A549 (cell line): ENCODE measurements around the gene FBN2. TPM values are rescaled to one million over a fixed set of nuclear protein-coding genes. Genes with fewer than 3 reads are reported as not detected.

Source experiments
- ATAC-seq, 2 experiments: fragments of 200-7000 bp in 1 of 2; fragments of >200 bp in 1 of 2; cut with Nextera tagmentation in 1 of 2; cut with Tn5 transposase in 1 of 2; 3 replicates each; pipeline versions ENCODE4 v1.8.0 to v1.9.1; 2018 to 2020; ENCODE audit warnings: mild to moderate bottlenecking in 1 of 2, moderate library complexity in 1 of 2
- CTCF ChIA-PET: fragments of 300-600 bp; sonication (Branson Sonifier 250); formaldehyde crosslinking; extraction: SDS; loops from one replicate; lab custom pipeline; 2021; ENCODE audit warnings: antibody characterized with exemption, inconsistent platforms; lab: Yijun Ruan, JAX
- POLR2A ChIA-PET: fragments of 350-600 bp; formaldehyde crosslinking; extraction: SDS; loops from one replicate; lab custom pipeline; 2021; ENCODE audit warnings: antibody characterized with exemption, inconsistent platforms; lab: Yijun Ruan, JAX
- DNase-seq, 2 experiments: peaks; one replicate each; pipeline versions ENCODE4 v3.0.0 to v3.0.0-alpha.2; 2011 to 2016; ENCODE audit warnings: low read depth in 1 of 2, low spot score in 1 of 2
- FAIRE-seq: peaks from 2 replicates; lab custom pipeline; 2011; peaks lifted over from hg19 to GRCh38; lab: Jason Lieb, UNC
- H3K27ac ChIP-seq, 2 experiments: fragments of >200 bp; sonication (Bioruptor Twin); formaldehyde crosslinking; 3 replicates each; pipeline ENCODE4 v1.5.1; 2016 to 2017
- H3K4me1 ChIP-seq: fragments of >200 bp; sonication (Bioruptor Twin); formaldehyde crosslinking; 3 replicates; pipeline ENCODE4 v1.6.1; 2016
- H3K4me2 ChIP-seq: fragments of >200 bp; sonication (Bioruptor Twin); formaldehyde crosslinking; 3 replicates; pipeline ENCODE4 v1.6.1; 2016
- H3K4me3 ChIP-seq: fragments of >200 bp; sonication (Bioruptor Twin); formaldehyde crosslinking; 3 replicates; pipeline ENCODE4 v1.5.1; 2016
- H3K9me3 ChIP-seq: fragments of >200 bp; sonication (Bioruptor Twin); formaldehyde crosslinking; 3 replicates; pipeline ENCODE4 v1.6.1; 2016
- CBX2 ChIP-seq: fragments of 200-600 bp; sonication (generic); IDR thresholded peaks from 2 replicates; pipeline ENCODE4 v1.6.1; 2016; ENCODE audit warnings: low read depth, mild to moderate bottlenecking, borderline replicate concordance
- CBX8 ChIP-seq: fragments of 200-600 bp; sonication (generic); IDR thresholded peaks from 2 replicates; pipeline ENCODE4 v1.6.1; 2016
- CEBPB ChIP-seq, 2 experiments: fragments of >200 bp in 1 of 2; sonication (Bioruptor Twin) in 1 of 2; formaldehyde crosslinking in 1 of 2; IDR thresholded peaks; 2 replicates each; pipeline ENCODE4 v1.6.1; 2012 to 2016
- CHD4 ChIP-seq: fragments of 200-600 bp; sonication (generic); IDR thresholded peaks from 2 replicates; pipeline ENCODE4 v1.6.1; 2016; ENCODE audit warnings: antibody characterized with exemption, mild to moderate bottlenecking, borderline replicate concordance
- E2F6 ChIP-seq: IDR thresholded peaks from 2 replicates; pipeline ENCODE4 v1.6.1; 2012; ENCODE audit warnings: low read depth, borderline replicate concordance
- EHF ChIP-seq: fragments of 250-450 bp; sonication (Bioruptor Pico); IDR thresholded peaks from 2 replicates; pipeline ENCODE4 v1.5.0; 2020; ENCODE audit warnings: mild to moderate bottlenecking
- FOSB ChIP-seq: fragments of 250-450 bp; sonication (Bioruptor Pico); IDR thresholded peaks from 2 replicates; pipeline ENCODE4 v1.5.0; 2020; ENCODE audit warnings: mild to moderate bottlenecking, moderate library complexity
- HDAC2 ChIP-seq: fragments of 200-600 bp; sonication (generic); IDR thresholded peaks from 2 replicates; pipeline ENCODE4 v1.6.1; 2016
- HES2 ChIP-seq: fragments of >200 bp; sonication (Bioruptor Twin); formaldehyde crosslinking; IDR thresholded peaks from 2 replicates; pipeline ENCODE4 v1.6.1; 2016
- JUNB ChIP-seq: fragments of >200 bp; sonication (Bioruptor Twin); formaldehyde crosslinking; IDR thresholded peaks from 2 replicates; pipeline ENCODE4 v1.6.1; 2016
- MAZ ChIP-seq: fragments of 150-350 bp; IDR thresholded peaks from 2 replicates; pipeline ENCODE4 v1.6.1; 2014; ENCODE audit warnings: antibody characterized with exemption, low read depth, low read length, borderline replicate concordance
- MYC ChIP-seq: IDR thresholded peaks from 2 replicates; pipeline ENCODE4 v1.6.1; 2012; ENCODE audit warnings: mild to moderate bottlenecking, inconsistent platforms, low read length, improper control_type of control experiment, borderline replicate concordance
- NR3C1 ChIP-seq: fragments of >200 bp; sonication (Bioruptor Twin); formaldehyde crosslinking; IDR thresholded peaks from 3 replicates; pipeline ENCODE4 v1.6.1; 2017
- PBX3 ChIP-seq: IDR thresholded peaks from 2 replicates; pipeline ENCODE4 v1.6.1; 2012
- POLR2A ChIP-seq: IDR thresholded peaks from 2 replicates; pipeline ENCODE4 v1.6.1; 2012; ENCODE audit warnings: mild to moderate bottlenecking, low read length
- RARB ChIP-seq: fragments of 250-450 bp; sonication (Bioruptor Pico); IDR thresholded peaks from 2 replicates; pipeline ENCODE4 v1.8.0; 2021; ENCODE audit warnings: mild to moderate bottlenecking, moderate library complexity
- RNF2 ChIP-seq: fragments of 200-600 bp; sonication (generic); IDR thresholded peaks from 2 replicates; pipeline ENCODE4 v1.6.1; 2016; ENCODE audit warnings: low read depth, mild to moderate bottlenecking, antibody characterized with exemption, moderate library complexity, borderline replicate concordance
- SMC3 ChIP-seq: fragments of >200 bp; sonication (Bioruptor Twin); formaldehyde crosslinking; IDR thresholded peaks from 3 replicates; pipeline ENCODE4 v1.6.1; 2018; ENCODE audit warnings: inconsistent platforms
- SREBF2 ChIP-seq: fragments of 450-650 bp; IDR thresholded peaks from 2 replicates; pipeline ENCODE4 v1.6.1; 2014; ENCODE audit warnings: mild to moderate bottlenecking, moderate library complexity
- TFCP2L1 ChIP-seq: fragments of 250-450 bp; sonication (Bioruptor Pico); IDR thresholded peaks from 2 replicates; pipeline ENCODE4 v1.5.0; 2021; ENCODE audit warnings: mild to moderate bottlenecking
- ZC3H11A ChIP-seq: fragments of 450-650 bp; IDR thresholded peaks from 2 replicates; pipeline ENCODE4 v1.6.1; 2014; ENCODE audit warnings: antibody characterized with exemption, mild to moderate bottlenecking
- ZNF302 ChIP-seq: fragments of 250-450 bp; sonication (Bioruptor Pico); IDR thresholded peaks from 2 replicates; pipeline ENCODE4 v1.9.0; 2021; ENCODE audit warnings: inconsistent platforms, mild to moderate bottlenecking, moderate library complexity
- ZSCAN20 ChIP-seq: fragments of 250-450 bp; sonication (Bioruptor Pico); IDR thresholded peaks from 2 replicates; pipeline ENCODE4 v1.8.0; 2022; ENCODE audit warnings: mild to moderate bottlenecking, moderate library complexity
- WGBS: methylation state at CpG from one replicate; pipeline ENCODE4 v1.1.6; 2017; ENCODE audit errors: missing lambda C conversion rate; 5-methylcytosine and 5-hydroxymethylcytosine counted together
- polyA plus RNA-seq, 4 experiments: library from polyadenylated mRNA; depleted of rRNA in 3 of 4; stranded (reverse); fragments of >200 nt; fragmentation: RNase III in 1 of 4; extraction: RNeasy Plus Mini Kit Qiagen cat#74134 plus additional on column Dnase treatment in 1 of 4; gene quantifications; 2 replicates in 3 of 4; 3 replicates in 1 of 4; pipeline ENCODE4 v1.2.3, GENCODE V29; 2011 to 2017
- TF ChIP-seq, protein P1 (sequence below): fragments of 150-350 bp; IDR thresholded peaks from 2 replicates; pipeline ENCODE4 v1.6.1; 2014; ENCODE audit warnings: low read depth, mild to moderate bottlenecking, low read length

The FBN2 gene
- polyA plus RNA-seq, 2 of the 4 experiments (the other 2 are of a cell fraction): 22.2 to 22.7 TPM

- no peak overlapping the region for H3K27ac ChIP-seq
- H3K9me3 ChIP-seq: no peaks in the 10 kb centered on the region
- no peak for DNase-seq
- no peak for ATAC-seq
- H3K4me3 ChIP-seq: no peak overlapping the region
- FAIRE-seq: no peak
- TF ChIP-seq MYC (no peak), RARB (CRISPR knock-in tag) (no peak), E2F6 (no peak), EHF (CRISPR knock-in tag) (no peak), JUNB (no peak), CHD4 (no peak), CEBPB (IDR thresholded peaks at IDR 0.05) (no peak), HES2 (no peak), ZC3H11A (no peak), CBX8 (no peak), ZSCAN20 (CRISPR knock-in tag) (no peak), SREBF2 (no peak), NR3C1 (no peak), ZNF302 (CRISPR knock-in tag) (no peak), RNF2 (no peak), FOSB (no peak), PBX3 (no peak)
- TF ChIP-seq, protein P1, sequence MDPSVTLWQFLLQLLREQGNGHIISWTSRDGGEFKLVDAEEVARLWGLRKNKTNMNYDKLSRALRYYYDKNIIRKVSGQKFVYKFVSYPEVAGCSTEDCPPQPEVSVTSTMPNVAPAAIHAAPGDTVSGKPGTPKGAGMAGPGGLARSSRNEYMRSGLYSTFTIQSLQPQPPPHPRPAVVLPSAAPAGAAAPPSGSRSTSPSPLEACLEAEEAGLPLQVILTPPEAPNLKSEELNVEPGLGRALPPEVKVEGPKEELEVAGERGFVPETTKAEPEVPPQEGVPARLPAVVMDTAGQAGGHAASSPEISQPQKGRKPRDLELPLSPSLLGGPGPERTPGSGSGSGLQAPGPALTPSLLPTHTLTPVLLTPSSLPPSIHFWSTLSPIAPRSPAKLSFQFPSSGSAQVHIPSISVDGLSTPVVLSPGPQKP: no peak
- CTCF ChIA-PET: no interaction called here
- H3K4me2 ChIP-seq: no peak overlapping the region
- H3K4me1 ChIP-seq: no peaks in the 10 kb centered on the region
- POLR2A ChIA-PET: no interaction called here
- 68% methylated on average over 4 of the region's 7 CpGs for WGBS
Observed at GRCh38 chr5:128234928-128235641, 303.0 kb downstream of the FBN2 start.

GRCh38 chr5:128228521-128228920 lies 309.5 kb downstream of the FBN2 start:
- H3K4me3 ChIP-seq: no peak overlapping the region
- 50% methylated on average over 3 of the region's 3 CpGs for WGBS
- no peak overlapping the region for H3K27ac ChIP-seq
- peak; percentile 18 for FAIRE-seq
- ChIA-PET POLR2A (no interaction called here), CTCF (interaction anchor here (1.7 kb wide), 1 partner anchor 27 kb away, joined by 6 read pairs; no protein-coding TSS in a partner anchor)
- ATAC-seq: no peak; a peak in 1 of 6 replicates
- DNase-seq: no peak
- no peak overlapping the region for H3K4me2 ChIP-seq
- no peak for TF ChIP-seq CBX2
- TF ChIP-seq POLR2A: no peak
- no peak for TF ChIP-seq TFCP2L1 (CRISPR knock-in tag)
- no peak for TF ChIP-seq SMC3
- no peak for TF ChIP-seq MAZ
- no peak for TF ChIP-seq HDAC2
- no peak for TF ChIP-seq ZNF302 (CRISPR knock-in tag)
- no peak for TF ChIP-seq FOSB
- TF ChIP-seq, all 56 proteins: peak for 0
- H3K4me1 ChIP-seq: peaks cover 5% of the 10 kb centered on the region; the same call in 1 of the 3 replicates
- H3K9me3 ChIP-seq: no peaks in the 10 kb centered on the region
